GM10266 (cell line): ENCODE measurements around the gene TSPAN2.

ENCODE experiments used
- DNase-seq: peaks from one replicate; pipeline ENCODE4 v3.0.0; 2012; ENCODE audit errors: extremely low spot score
- CTCF ChIP-seq: IDR thresholded peaks from 2 replicates; pipeline ENCODE4 v1.5.1; 2012; ENCODE audit warnings: mild to moderate bottlenecking, low read depth; ENCODE audit not compliant: control insufficient read depth, insufficient read depth; ENCODE audit errors: missing control alignments

Gene TSPAN2

GRCh38 chr1:115068826-115069585, 20.3 kb downstream of the TSPAN2 start:
- no peak for DNase-seq
- TF ChIP-seq CTCF = no peak

GRCh38 chr1:115067161-115067859, 22.0 kb downstream of the TSPAN2 start:
- no peak for DNase-seq
- TF ChIP-seq CTCF = no peak

GRCh38 chr1:115065021-115065420, 24.3 kb downstream of the TSPAN2 start:
- no peak for DNase-seq
- TF ChIP-seq CTCF = no peak

GRCh38 chr1:115064461-115064860, 24.8 kb downstream of the TSPAN2 start:
- no peak for DNase-seq
- no peak for TF ChIP-seq CTCF

GRCh38 chr1:115063228-115063901, 25.9 kb downstream of the TSPAN2 start:
- DNase-seq = no peak
- no peak for TF ChIP-seq CTCF

- no peak for DNase-seq
Observed at GRCh38 chr1:115062542-115063004, 26.7 kb downstream of the TSPAN2 start.

More at GRCh38 chr1:115062542-115063004, 26.7 kb downstream of the TSPAN2 start:
- no peak for TF ChIP-seq CTCF
